ENCODE data around the gene ITGA4. TPM values are rescaled to one million over a fixed set of nuclear protein-coding genes. Genes with fewer than 3 reads are reported as not detected.

The ITGA4 gene
- total and polyA plus RNA-seq, 9 of the 15 experiments (the other 6 are each of a cell fraction or from before 2014, with no cell fraction given), result 0.06 to 0.81 (median 0.27) TPM

- Histone ChIP-seq H3K9me1 (ENCODE audit: control insufficient read depth, insufficient read depth, low read length) (no peaks in the 10 kb centered on the region), H3K27me3 (ENCODE audit: control insufficient read depth in 2 of 2, insufficient read depth in 2 of 2, low read length in 2 of 2) (no peaks in the 10 kb centered on the region), H3K4me1 (replicated peaks in 1 of 2; ENCODE audit: control insufficient read depth in 2 of 2, insufficient read depth in 2 of 2, low read length in 2 of 2) (no peaks in the 10 kb centered on the region), H4K20me1 (replicated peaks; ENCODE audit: control insufficient read depth, insufficient read depth, low read length) (no peaks in the 10 kb centered on the region), H3K27ac (ENCODE audit: extremely low read depth, low read depth, low read length) (no peak overlapping the region), H2AFZ (ENCODE audit: low read depth, low read length) (no peak overlapping the region), H3K36me3 (ENCODE audit: control insufficient read depth, insufficient read depth, low read length) (no peaks in the 10 kb centered on the region), H3K4me3 (no peak overlapping the region), H3K79me2 (ENCODE audit: control insufficient read depth, insufficient read depth, low read length) (no peaks in the 10 kb centered on the region), H3K9ac (ENCODE audit: insufficient read depth in 1 of 2, low read depth in 2 of 2, low read length in 2 of 2) (no peak overlapping the region), H3K4me2 (ENCODE audit: insufficient read depth, low read length) (no peak overlapping the region), H3K9me3 (replicated peaks; ENCODE audit: control insufficient read depth, insufficient read depth, low read depth, low read length) (no peaks in the 10 kb centered on the region)
- WGBS (ENCODE audit: insufficient coverage, low coverage, missing lambda C conversion rate), result 3% methylated on average over 6 of the region's 6 CpGs
- in situ Hi-C loops (cut with MboI) (no loop called here), intact Hi-C loops (cut with micrococcal nuclease) (no loop called here)
- POLR2A ChIA-PET, result no interaction called here
- no peak for ATAC-seq
- no peak for DNase-seq (ENCODE audit: extremely low read depth in 1 of 4, low spot score in 3 of 4)
- BruUV-seq (replicated peaks), result no TSS peak
- no peak for TF ChIP-seq ZNF274 (IDR thresholded peaks at IDR 0.05; ENCODE audit: borderline replicate concordance, low read depth, low read length)
- no peak for TF ChIP-seq RBM34 (IDR thresholded peaks at IDR 0.05; ENCODE audit: borderline replicate concordance, insufficient read depth, low read length)
- TF ChIP-seq ZFP36 (IDR thresholded peaks at IDR 0.05; ENCODE audit: low read depth, low read length, partially characterized antibody), result no peak
- no peak for TF ChIP-seq ZBTB8A (IDR thresholded peaks at IDR 0.05; ENCODE audit: partially characterized antibody)
- TF ChIP-seq ZNF696 (CRISPR knock-in tag; conservative IDR thresholded peaks at IDR 0.05), result no peak
- TF ChIP-seq ZNF354B (CRISPR knock-in tag; IDR thresholded peaks at IDR 0.05), result no peak
- FAIRE-seq, result no peak
- CTCF ChIA-PET (ENCODE audit: low intra/inter-chr PET ratio), result no interaction called here
These were observed 109.3 kb downstream of the ITGA4 start for GRCh38 chr2:181566334-181567032.

DNA sequence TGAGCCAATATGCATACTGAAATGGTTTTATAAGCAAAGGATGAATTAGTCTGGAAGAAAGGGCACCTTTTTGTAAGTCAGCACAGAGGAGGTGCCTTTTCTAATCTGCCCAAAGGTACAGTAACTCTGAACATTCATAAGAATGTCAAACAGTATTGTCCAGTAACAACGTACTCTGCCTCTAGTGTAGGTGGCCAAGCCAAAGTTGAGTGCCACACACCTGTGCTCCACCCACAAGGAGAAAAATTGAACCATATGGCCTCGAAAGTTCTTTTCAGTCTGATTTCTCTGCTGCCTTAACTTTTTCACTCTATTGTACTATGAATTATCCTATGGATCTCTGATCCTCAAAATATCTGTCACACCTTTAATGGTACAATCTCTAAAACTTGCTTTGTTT is 112.9 kb downstream of the ITGA4 start:
- intact Hi-C loops (cut with micrococcal nuclease) (loop anchor here (5.0 kb wide), 1 partner anchor 147 kb away; no protein-coding TSS in a partner anchor), in situ Hi-C loops (cut with MboI) (no loop called here)
- ChIA-PET POLR2A (no interaction called here), CTCF (ENCODE audit: low intra/inter-chr PET ratio) (no interaction called here)
- 3% methylated on average over 2 of the region's 2 CpGs for WGBS (ENCODE audit: insufficient coverage, low coverage, missing lambda C conversion rate)
- no peaks in the 10 kb centered on the region for H4K20me1 ChIP-seq (replicated peaks; ENCODE audit: control insufficient read depth, insufficient read depth, low read length)
- no peak for FAIRE-seq
- no peak overlapping the region for H2AFZ ChIP-seq (ENCODE audit: low read depth, low read length)
- H3K9me3 ChIP-seq (replicated peaks; ENCODE audit: control insufficient read depth, insufficient read depth, low read depth, low read length), result no peaks in the 10 kb centered on the region
- no peaks in the 10 kb centered on the region for H3K4me1 ChIP-seq (replicated peaks in 1 of 2; ENCODE audit: control insufficient read depth in 2 of 2, insufficient read depth in 2 of 2, low read length in 2 of 2)
- H3K4me3 ChIP-seq, result no peak overlapping the region
- no peaks in the 10 kb centered on the region for H3K36me3 ChIP-seq (ENCODE audit: control insufficient read depth, insufficient read depth, low read length)
- no peak for DNase-seq (ENCODE audit: extremely low read depth in 1 of 4, low spot score in 3 of 4)
- H3K27ac ChIP-seq (ENCODE audit: extremely low read depth, low read depth, low read length), result no peak overlapping the region
- ATAC-seq, result no peak
- no peaks in the 10 kb centered on the region for H3K27me3 ChIP-seq (ENCODE audit: control insufficient read depth in 2 of 2, insufficient read depth in 2 of 2, low read length in 2 of 2)
- no peak overlapping the region for H3K4me2 ChIP-seq (ENCODE audit: insufficient read depth, low read length)
- no TSS peak for BruUV-seq (replicated peaks)
- H3K9me1 ChIP-seq (ENCODE audit: control insufficient read depth, insufficient read depth, low read length), result no peaks in the 10 kb centered on the region
- H3K79me2 ChIP-seq (ENCODE audit: control insufficient read depth, insufficient read depth, low read length), result no peaks in the 10 kb centered on the region
- H3K9ac ChIP-seq (ENCODE audit: insufficient read depth in 1 of 2, low read depth in 2 of 2, low read length in 2 of 2), result no peak overlapping the region
- TF ChIP-seq NFRKB (IDR thresholded peaks at IDR 0.05; ENCODE audit: low read depth), result no peak
- no peak for TF ChIP-seq RB1 (IDR thresholded peaks at IDR 0.05; ENCODE audit: low read depth)
- TF ChIP-seq MEIS2 (IDR thresholded peaks at IDR 0.05; ENCODE audit: partially characterized antibody), result no peak
- no peak for TF ChIP-seq ETV6 (IDR thresholded peaks at IDR 0.05; ENCODE audit: borderline replicate concordance in 1 of 2, low read depth in 2 of 2, low read length in 1 of 2)
- TF ChIP-seq ETV6 (CRISPR knock-in tag; IDR thresholded peaks at IDR 0.05; ENCODE audit: borderline replicate concordance), result no peak
- TF ChIP-seq KDM4B (IDR thresholded peaks at IDR 0.05; ENCODE audit: borderline replicate concordance in 2 of 2, low read depth in 1 of 2), result no peak
- TF ChIP-seq XRCC5 (IDR thresholded peaks at IDR 0.05; ENCODE audit: low read depth, low read length), result no peak
- TF ChIP-seq JUND (IDR thresholded peaks at IDR 0.05; ENCODE audit: borderline replicate concordance, low read depth, low read length), result no peak
- TF ChIP-seq JUND (tag; IDR thresholded peaks at IDR 0.05; ENCODE audit: borderline replicate concordance, low read depth, low read length), result no peak
- no peak for TF ChIP-seq BRD4 (IDR thresholded peaks at IDR 0.05)
- no peak for TF ChIP-seq DMBX1 (CRISPR knock-in tag; IDR thresholded peaks at IDR 0.05; ENCODE audit: borderline replicate concordance)

All from K562 (cell line).